DOHH2 (cell line): ENCODE results near the gene RAD51B.
"Not testable (repeated sequence)": the region's sequence is repeated elsewhere in the genome, so short reads cannot be mapped to it uniquely, and the experiment has no call there.

Experiments used
- CTCF ChIP-seq: fragments of 200-600 bp; sonication (generic); IDR thresholded peaks from one replicate; pipeline ENCODE4 v1.5.1; 2014; ENCODE audit warnings: antibody characterized with exemption, mild to moderate bottlenecking, low read depth, low read length; ENCODE audit not compliant: poor library complexity, severe bottlenecking
- EZH2phosphoT487 ChIP-seq: fragments of 200-600 bp; sonication (generic); IDR thresholded peaks from 2 replicates; pipeline ENCODE4 v1.6.1; 2017; ENCODE audit warnings: borderline replicate concordance, mild to moderate bottlenecking, antibody characterized with exemption, low read length, moderate library complexity, mixed read lengths

GRCh38 chr14:68435631-68436030, 616.1 kb downstream of the RAD51B start:
- TF ChIP-seq CTCF, EZH2phosphoT487: not testable (repeated sequence)
